GM03348 (cell line): ENCODE data around the gene ARHGAP21.
"Not testable (repeated sequence)": the region's sequence is repeated elsewhere in the genome, so short reads cannot be mapped to it uniquely, and the experiment has no call there.

Experiments used
- DNase-seq: peaks from one replicate; pipeline ENCODE4 v3.0.0; 2012; ENCODE audit warnings: low spot score

Gene ARHGAP21

DNA sequence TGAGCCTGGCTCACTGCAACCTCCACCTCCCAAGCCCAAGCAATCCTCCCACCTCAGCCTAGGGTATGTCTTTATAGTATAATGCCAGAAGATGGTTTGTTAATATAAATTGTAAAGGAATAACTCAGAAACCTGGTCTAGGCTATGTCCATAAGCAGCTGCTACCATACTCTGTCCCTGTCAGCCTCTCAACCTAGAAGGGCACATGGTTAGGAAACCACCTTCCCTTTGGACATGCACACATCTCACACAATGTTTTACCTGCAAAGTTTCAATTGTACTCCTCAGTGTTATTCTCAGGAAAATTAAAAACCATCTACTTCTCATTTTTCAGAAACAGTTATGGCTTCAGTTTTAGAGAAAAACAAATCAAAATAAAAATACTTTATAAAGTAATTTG lies 40.1 kb downstream of the ARHGAP21 start:
- DNase-seq = no peak

DNA sequence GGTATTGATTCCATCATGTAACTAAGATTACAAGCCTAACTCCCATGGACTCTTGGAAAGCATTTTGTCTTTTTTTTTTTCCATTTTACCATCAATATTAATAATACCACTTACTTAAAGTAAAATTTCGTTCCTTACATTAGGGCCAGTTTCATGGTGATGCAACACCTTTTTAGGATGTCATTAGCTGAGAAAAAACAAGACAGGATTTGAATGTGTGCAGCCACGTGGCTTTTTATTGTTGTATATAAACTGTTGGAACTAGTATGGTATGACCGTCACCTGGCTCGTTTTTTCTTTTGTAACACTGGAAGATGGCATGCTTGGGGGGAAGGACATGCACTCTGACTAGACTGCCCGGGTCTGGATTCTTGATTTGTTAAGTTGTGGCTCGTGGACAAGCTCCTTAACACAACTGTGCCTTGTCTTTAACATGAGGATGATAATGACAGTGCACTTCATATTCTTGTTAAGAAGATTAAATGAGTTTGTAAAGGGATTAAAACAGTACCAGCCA lies 42.1 kb downstream of the ARHGAP21 start:
- no peak for DNase-seq

DNA sequence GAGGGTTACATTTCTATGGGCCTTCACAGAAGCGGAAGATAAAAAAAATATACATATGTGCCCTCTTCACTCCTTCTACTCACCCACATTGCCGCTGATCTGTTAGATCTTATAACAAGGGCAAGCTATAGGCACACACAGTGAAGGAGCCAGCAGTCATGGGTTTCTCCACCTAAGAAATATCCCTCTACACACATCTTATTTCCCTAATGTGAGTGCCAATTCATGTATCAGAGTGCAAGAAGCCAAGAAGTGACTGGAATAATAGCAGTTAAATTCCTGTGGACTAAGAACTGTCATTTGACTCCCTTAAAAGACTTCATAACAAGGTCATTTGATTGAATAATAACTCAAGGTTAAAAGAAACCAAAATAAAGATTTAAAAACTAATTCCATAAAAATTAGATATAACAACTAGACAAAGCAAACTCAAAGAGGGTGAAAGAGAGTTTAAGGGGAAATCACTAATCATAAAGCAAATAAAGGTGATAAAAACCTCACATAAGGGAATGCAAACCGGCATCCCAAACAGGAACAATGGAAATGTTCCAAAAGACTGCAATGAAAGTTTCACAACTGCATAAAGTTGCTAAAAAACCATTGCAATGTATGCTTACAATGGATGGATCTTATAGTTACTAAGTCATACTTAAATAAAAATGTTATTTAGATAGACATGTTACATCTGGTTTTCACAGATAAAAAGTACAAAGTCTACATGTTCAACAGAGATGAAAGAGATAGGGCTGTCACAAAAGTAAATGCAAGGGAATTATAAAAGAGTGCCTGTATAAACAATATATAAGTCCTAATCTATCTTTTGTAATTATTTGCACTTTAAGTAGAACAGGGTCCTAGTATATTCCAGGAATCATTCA lies 42.8 kb downstream of the ARHGAP21 start:
- peak; percentile 33 for DNase-seq

DNA sequence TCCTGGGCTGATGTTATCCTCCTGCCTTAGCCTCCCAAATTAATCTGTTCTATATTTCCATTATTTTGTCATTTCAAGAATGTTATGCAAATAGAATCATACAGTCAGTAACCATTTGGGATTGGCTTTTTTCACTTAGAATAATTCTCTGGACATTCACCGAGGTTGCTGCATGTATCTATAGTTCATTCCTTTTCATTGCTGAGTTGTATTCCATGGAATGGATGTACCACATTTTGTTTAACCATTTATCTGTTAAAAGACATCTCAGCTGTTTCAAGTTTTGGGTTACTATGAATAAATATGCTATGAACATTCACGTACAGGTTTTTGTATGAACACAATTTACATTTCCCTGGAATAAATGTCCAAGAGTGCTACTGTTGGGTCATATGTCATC lies 44.9 kb downstream of the ARHGAP21 start:
- no peak for DNase-seq

DNA sequence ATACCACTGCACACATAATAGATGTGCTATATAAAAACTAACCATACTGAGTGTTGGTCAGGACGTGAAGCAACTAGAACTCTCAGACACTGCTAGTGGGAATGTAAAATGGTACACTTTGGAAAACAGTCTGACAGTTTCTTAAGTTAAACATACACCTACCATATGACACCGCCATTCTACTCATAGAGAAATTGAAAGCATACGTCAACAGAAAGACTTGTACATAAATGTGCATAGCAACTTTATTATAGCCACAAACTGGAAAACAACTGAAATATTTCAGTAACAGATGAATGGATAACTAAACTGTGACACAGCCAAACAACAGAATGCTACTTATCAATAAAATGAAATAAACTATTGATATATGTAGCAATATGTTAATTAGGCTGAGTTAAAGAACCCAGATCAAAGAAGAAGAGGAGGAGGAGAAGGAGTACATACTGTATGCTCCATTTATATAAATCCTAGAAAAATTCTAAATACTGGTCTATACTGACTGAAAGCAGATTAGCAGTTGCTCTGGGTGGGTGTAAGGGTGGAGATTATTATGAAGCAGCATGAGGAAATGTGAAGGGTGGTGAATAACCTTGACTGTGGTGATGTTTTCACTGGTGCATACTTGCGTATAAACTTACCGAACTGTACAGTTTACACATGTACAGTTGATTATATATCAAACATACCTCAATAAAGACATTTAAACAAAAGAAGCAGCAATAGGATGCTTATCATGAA lies 48.6 kb downstream of the ARHGAP21 start:
- DNase-seq = no peak

DNA sequence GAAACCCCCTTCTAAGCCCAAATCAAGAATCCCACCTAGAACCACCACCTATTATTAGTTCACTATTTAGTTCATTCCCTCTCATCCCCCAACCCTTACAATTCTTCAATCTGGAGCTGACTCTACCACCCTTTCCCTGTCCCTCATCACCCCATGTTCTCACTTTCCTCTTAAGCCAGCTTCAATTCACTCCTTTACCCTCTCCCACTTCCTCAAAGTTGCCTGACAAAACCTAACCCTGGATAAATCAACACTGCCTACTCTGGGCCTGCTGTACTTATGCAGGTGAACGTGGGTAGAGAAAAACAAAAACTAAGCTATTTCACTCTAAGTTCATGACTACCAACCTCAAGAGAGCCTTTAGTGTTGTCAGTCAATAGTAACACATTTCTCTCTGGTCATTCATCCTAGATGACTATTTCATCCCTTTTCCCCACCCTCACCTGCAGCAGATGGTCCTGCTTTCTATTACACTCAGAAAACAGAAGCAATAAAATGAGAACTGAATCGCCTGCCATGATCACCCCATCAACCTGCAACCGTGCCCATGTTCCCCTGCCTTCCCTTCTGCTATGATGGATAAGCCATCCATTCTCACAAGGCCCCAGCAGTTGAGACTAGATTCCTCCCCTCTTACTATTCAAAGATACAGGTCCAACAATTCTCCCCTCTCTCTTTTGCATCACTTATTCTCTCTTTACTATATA lies 52.6 kb downstream of the ARHGAP21 start:
- no peak for DNase-seq

DNA sequence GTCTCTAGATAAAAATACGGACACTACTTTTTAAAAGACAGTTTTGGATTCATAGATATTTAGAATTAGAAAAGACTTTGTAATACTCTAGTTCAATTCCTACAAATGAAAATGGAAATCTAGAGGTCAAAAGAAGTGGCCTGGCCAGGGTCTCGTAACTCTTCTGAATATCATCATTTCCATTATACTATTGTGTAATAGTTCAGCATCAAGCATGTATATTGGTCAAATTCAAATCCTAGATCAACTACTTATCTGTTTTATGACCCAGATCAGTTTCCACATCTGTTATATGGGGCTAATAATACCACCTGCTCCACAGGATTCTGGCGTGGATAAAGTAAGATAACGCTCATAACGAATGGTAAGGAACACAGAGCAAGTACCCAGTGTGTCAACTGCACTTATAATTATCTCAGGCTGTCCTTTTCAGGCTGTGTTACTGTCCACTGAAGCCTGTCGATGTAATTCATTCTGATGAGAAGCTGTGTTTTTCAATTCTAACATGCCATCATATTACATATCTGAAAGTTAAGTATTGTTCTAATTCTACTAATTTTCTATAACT lies 54.3 kb downstream of the ARHGAP21 start:
- DNase-seq = no peak

DNA sequence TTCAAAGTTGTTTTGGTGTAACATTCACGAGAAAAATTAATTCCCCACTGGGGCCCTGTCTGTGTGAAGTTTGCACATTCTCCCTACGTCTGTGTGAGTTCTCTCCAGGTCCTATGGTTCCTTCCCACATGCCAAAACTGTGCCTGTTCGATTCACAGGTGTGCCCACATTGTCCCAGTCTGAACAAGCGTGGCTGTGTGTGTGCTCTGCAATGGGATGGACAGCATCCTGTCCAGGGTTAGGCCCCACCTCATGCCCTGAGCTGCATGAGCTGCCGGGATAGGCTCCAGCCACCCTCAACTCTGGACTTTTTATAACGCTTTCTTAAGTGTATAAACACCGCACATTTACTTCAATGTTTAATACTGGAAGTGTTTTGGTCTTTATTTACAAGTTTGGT lies 55.4 kb downstream of the ARHGAP21 start:
- no peak for DNase-seq

DNA sequence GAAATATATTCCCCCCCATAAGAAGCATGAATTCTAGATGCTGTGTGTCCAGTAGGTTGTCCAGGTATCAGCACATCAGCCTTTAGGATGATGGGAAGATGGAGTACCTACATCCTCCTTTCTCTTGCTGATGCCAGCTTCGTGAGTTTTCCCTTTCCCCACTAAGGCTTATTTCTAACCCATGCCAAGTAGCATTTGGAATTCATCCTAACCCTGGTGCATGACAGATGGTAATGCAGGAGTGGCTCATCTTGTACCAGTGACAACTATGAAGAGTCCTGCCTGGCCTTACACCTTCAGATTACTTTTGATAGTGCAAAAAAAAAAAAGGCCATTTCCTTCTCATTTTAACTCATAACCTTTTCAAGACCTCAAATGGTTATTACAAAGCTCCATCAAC lies 58.7 kb downstream of the ARHGAP21 start:
- no peak for DNase-seq

DNA sequence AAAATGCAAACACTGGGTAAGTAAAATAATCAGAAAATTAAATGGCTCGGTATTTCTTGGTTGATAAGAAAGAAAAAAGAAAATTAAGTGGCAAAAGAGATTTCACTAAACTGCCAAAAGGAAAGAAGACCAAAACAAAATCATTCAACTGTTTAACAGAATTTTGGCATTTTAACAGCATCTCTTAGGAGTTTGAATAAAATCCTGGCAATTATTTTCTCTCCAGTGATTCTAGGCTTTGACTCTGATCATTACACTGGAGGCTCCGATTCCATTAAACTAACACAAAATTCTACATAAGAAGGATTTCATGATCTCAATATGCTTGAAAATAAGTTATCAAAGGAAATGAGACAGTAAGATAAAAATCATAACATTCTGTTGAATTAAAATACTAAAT lies 62.3 kb downstream of the ARHGAP21 start:
- DNase-seq = no peak

DNA sequence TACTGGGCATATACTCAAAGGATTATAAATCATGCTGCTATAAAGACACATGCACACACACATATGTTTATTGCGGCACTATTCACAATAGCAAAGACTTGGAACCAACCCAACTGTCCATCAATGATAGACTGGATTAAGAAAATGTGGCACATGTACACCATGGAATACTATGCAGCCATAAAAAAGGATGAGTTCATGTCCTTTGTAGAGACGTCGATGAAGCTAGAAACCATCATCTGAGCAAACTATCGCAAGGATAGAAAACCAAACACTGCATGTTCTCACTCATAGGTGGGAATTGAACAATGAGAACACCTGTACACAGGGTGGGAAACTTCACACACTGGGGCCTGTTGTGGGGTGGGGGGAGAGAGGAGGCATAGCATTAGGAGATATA lies 65.4 kb downstream of the ARHGAP21 start:
- DNase-seq = not testable (repeated sequence)

DNA sequence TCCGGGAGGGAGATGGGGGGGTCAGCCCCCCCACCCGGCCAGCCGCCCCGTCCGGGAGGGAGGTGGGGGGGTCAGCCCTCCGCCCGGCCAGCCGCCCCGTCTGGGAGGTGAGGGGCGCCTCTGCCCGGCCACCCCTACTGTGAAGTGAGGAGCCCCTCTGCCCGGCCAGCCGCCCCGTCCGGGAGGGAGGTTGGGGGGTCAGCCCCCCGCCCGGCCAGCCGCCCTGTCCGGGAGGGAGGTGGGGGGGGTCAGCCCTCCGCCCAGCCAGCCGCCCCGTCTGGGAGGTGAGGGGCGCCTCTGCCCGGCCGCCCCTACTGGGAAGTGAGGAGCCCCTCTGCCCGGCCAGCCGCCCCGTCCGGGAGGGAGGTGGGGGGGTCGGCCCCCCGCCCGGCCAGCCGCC lies 67.4 kb downstream of the ARHGAP21 start:
- DNase-seq = not testable (repeated sequence)

DNA sequence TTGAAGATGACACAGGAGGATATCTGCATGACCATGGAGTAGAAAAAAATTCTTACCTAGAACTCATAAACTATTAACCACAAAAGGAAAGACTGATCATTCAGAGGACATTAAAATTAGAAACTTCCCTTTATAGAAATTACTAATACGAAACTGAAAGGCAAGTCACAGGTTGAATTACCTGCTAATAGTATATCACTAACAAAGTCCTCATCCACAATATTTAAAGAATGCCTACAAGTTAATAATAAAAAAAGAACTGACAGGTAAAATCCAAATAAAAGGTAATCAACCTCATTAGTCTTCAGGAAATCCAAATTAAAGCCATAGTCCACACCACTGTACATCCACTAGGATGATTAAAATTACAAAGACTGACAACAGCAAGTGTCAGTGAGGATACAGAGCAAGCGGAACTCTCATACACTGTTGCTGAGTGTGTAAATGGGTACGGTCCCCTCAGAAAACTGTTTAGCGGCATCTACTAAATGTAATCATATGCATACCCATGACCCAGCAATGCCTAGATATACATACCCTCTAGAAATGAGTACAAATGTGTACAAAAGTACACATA lies 71.2 kb downstream of the ARHGAP21 start:
- DNase-seq = no peak

DNA sequence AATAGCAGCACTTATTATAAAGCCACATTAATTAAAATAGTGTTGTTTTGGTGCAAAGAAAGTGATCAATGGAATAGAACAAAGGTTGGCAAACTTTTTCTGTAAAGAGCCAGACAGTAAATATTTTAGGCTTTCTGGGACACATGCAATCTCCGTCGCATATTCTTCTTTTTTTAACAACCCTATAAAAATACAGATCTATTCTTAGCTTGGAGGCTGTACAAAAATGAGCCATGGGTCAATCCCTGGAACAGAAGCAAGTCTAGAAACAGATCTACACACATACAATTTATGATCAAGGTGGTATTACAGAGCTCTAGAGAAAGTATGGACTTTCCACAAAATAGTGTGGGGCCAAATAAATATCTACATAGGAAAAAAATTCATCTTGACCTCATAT lies 71.8 kb downstream of the ARHGAP21 start:
- DNase-seq = no peak

DNA sequence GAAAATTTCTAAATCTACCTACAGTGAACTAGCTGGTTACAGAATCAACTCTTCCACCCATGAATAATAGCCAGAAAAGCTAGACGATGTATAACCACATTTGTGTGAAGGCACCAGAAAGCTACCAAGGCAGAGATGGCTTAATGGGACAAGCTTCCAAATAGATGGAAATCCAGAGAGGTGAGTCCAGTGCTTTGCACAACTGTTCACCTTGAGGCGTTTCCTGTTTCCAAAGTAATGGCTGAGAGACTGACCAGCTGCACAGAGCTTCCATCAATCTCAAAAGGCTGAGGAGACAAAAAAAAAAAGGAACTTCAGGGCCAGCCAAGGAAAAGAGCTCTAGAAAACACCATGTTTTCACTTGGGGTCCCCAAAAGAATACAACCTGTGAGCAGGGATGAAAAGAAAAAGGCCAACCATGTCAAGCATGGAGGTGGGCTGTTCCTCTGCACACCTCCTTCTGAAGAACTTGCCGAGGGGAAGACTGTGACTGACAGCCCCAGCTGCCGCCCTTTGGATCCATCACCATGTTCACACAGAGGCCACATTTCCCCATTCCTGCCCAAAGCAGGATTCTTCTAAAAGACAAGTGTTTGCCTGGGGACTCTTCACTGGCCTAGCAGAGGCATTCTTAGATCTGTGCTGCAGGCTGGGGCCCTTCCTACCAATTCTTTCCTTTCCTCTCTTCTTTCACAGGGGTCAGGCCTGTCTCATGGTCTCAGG lies 72.9 kb downstream of the ARHGAP21 start:
- no peak for DNase-seq

DNA sequence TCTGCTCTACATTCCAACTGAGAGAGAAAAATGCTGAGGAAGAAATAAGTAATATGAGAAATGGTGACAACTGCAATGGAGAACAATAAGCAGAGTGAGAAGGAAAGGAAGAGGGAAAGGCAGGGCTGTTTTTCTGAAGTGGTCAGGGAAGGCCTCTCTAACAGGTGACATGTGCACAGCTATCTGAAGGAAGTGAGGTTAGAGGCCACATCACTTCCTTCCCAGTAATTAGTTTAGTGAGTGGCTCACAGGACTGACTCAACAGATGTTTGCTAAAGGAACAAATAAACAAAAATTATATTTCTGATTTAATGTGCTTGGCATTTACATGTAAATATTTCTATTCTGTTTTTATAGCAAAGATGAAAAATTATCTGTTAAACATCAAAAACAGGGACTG lies 77.9 kb downstream of the ARHGAP21 start:
- no peak for DNase-seq

DNA sequence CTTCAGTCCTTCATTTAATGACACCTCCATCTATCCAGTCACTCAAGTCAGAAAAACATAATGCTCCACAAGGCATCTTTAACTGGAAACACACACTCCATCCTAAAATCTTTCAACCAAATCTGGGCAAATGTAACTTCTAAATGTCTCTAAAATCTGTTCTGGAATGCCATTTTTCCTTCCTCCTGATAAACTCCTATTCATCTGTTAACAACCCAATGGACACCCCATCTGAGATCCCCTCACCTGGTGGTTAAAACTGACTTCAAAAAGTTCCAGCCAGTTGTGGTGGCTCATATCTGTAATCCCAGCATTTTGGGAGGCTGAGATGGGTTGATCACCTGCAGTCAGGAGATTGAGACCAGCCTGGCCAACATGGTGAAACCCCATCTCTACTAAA lies 78.7 kb downstream of the ARHGAP21 start:
- no peak for DNase-seq

DNA sequence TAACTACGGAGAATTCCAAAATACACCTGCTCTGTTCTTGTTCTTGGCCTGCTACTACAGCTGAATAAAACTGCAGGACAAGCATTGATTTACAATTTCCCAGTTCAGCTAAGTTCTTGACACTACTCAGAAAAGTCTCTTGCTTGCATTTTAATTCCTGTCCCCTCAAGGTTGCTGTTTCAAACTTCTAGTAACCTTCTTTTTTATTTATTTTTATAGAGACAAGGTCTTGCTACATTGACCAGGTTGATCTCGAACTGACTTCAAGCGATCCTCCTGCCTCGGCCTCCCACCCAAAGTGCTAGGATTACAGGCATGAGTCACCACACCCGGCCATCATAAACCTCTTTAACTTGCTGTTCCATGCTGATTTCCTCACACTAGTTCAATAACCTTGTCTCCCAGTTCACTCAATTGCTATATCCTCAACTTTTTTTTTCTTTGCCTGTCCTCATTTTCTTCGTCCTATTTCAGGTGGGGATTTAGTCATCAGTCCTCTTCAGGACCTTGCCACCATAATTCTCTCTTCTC lies 79.9 kb downstream of the ARHGAP21 start:
- no peak for DNase-seq

DNA sequence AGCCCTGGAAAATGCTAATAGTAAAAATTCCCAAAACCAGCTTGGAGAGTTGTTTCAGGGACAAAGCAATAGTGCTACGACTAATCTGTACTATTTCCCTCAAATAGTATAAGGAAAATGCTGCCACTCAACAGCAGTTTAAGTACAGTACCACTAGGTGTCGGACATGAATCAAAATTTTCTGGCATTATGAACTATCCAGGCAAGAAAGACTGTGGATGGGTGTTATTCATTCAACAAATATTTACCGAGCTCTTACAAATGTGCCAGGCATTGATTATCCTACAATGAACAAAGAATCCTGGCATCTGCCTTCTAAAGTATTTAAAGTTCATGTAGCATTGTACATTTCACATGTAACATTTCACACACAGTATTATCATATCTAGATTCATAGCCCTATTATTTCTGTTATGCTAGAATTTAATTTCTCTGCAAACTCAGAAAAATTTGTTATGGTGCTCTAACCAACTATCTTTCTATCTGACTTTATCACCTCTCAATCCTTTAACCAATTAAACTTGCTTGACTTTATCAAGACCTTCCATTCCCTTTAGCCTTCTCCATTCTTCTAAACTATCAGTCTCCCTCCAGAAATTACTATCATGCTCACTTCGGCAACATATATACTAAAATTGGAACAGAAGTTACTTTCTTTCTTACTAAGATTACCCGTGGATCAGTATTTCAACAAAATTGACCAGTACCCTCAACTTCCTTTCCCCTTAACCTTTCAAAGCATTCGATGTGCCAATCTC lies 80.6 kb downstream of the ARHGAP21 start:
- peak; percentile 79 for DNase-seq

DNA sequence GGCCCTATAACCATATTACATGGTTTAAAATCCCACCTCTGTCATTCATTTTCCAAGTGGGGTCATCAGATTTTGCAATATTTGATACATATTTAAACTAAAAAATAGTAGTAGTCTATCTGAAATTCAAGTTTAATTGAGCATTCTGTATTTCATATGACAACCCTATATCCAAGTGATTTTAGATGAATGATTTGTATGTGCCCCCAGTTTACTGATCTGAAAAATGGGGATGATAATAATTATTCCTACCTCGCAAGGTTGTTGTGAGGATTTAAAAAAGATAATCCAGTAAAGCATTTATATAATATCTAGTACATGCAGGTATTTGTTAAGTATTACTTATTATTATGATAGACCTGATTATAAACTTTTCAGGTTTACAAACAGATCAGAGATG lies 84.6 kb downstream of the ARHGAP21 start:
- DNase-seq = no peak
